ENCODE data around the gene AADACL3.

AADACL3 gene

GRCh38 chr1:12748778-12749355 lies 33.0 kb downstream of the AADACL3 start:
- no peak for DNase-seq (ENCODE audit: low spot score)
- no peak for TF ChIP-seq CTCF (IDR thresholded peaks at IDR 0.05; ENCODE audit: borderline replicate concordance, control extremely low read depth, extremely low read depth, insufficient read depth, missing control alignments)
- in situ Hi-C loops (cut with MboI; ENCODE audit: low sequenced_read_pairs, unreplicated experiment) = no loop called here

- in situ Hi-C loops (cut with MboI; ENCODE audit: low sequenced_read_pairs, unreplicated experiment) = no loop called here
- no peak for TF ChIP-seq CTCF (IDR thresholded peaks at IDR 0.05; ENCODE audit: borderline replicate concordance, control extremely low read depth, extremely low read depth, insufficient read depth, missing control alignments)
- no peak for DNase-seq (ENCODE audit: low spot score)
Observed at GRCh38 chr1:12754738-12755137, 38.8 kb downstream of the AADACL3 start.

GRCh38 chr1:12756273-12756672 lies 40.4 kb downstream of the AADACL3 start:
- in situ Hi-C loops (cut with MboI; ENCODE audit: low sequenced_read_pairs, unreplicated experiment) = no loop called here
- no peak for DNase-seq (ENCODE audit: low spot score)
- no peak for TF ChIP-seq CTCF (IDR thresholded peaks at IDR 0.05; ENCODE audit: borderline replicate concordance, control extremely low read depth, extremely low read depth, insufficient read depth, missing control alignments)

GRCh38 chr1:12756768-12757413 lies 41.0 kb downstream of the AADACL3 start:
- in situ Hi-C loops (cut with MboI; ENCODE audit: low sequenced_read_pairs, unreplicated experiment) = no loop called here
- no peak for DNase-seq (ENCODE audit: low spot score)
- TF ChIP-seq CTCF (IDR thresholded peaks at IDR 0.05; ENCODE audit: borderline replicate concordance, control extremely low read depth, extremely low read depth, insufficient read depth, missing control alignments) = no peak

GRCh38 chr1:12757836-12758235 lies 41.9 kb downstream of the AADACL3 start:
- in situ Hi-C loops (cut with MboI; ENCODE audit: low sequenced_read_pairs, unreplicated experiment) = no loop called here
- no peak for DNase-seq (ENCODE audit: low spot score)
- TF ChIP-seq CTCF (IDR thresholded peaks at IDR 0.05; ENCODE audit: borderline replicate concordance, control extremely low read depth, extremely low read depth, insufficient read depth, missing control alignments) = no peak

- TF ChIP-seq CTCF (IDR thresholded peaks at IDR 0.05; ENCODE audit: borderline replicate concordance, control extremely low read depth, extremely low read depth, insufficient read depth, missing control alignments) = no peak
- no peak for DNase-seq (ENCODE audit: low spot score)
- in situ Hi-C loops (cut with MboI; ENCODE audit: low sequenced_read_pairs, unreplicated experiment) = no loop called here
Observed at GRCh38 chr1:12760256-12760795, 44.4 kb downstream of the AADACL3 start.

Data from GM13976 (cell line).